Glutamatergic neuron (in vitro differentiated cells): ENCODE measurements around the gene NSMCE1. TPM values are rescaled to one million over a fixed set of nuclear protein-coding genes. Genes with fewer than 3 reads are reported as not detected.

Experiments used
- DNase-seq: peaks from one replicate; pipeline ENCODE4 v3.0.0; 2022
- H3K27ac Mint-ChIP-seq: one replicate; pipeline ENCODE4 v1.8.0; 2020; ENCODE audit warnings: mild to moderate bottlenecking, mixed read lengths, inconsistent platforms; ENCODE audit not compliant: unreplicated experiment
- H3K27me3 Mint-ChIP-seq: one replicate; pipeline ENCODE4 v1.8.0; 2020; ENCODE audit warnings: mild to moderate bottlenecking, moderate library complexity, mixed read lengths, inconsistent platforms; ENCODE audit not compliant: unreplicated experiment
- H3K36me3 Mint-ChIP-seq: one replicate; pipeline ENCODE4 v1.8.0; 2020; ENCODE audit warnings: mild to moderate bottlenecking, mixed read lengths, inconsistent platforms; ENCODE audit not compliant: unreplicated experiment
- H3K4me1 Mint-ChIP-seq: one replicate; pipeline ENCODE4 v1.8.0; 2020; ENCODE audit warnings: mild to moderate bottlenecking, low read depth, mixed read lengths, inconsistent platforms; ENCODE audit not compliant: unreplicated experiment
- H3K4me3 Mint-ChIP-seq: one replicate; pipeline ENCODE4 v1.8.0; 2020; ENCODE audit warnings: mild to moderate bottlenecking, mixed read lengths, inconsistent platforms; ENCODE audit not compliant: unreplicated experiment
- H3K9me3 Mint-ChIP-seq: one replicate; pipeline ENCODE4 v1.8.0; 2020; ENCODE audit warnings: mild to moderate bottlenecking, moderate library complexity, mixed read lengths, inconsistent platforms; ENCODE audit not compliant: unreplicated experiment
- CTCF ChIP-seq: fragments of 200-600 bp; sonication (generic); IDR thresholded peaks from one replicate; pipeline ENCODE4 v1.5.0; 2021; ENCODE audit not compliant: partially characterized antibody, unreplicated experiment
- total RNA-seq: library from RNA; stranded (reverse); fragmentation: NEBNext Ultra II Directional; extraction: Animal tissue kit (Norgen Biotek cat#: 25700); gene quantifications from one replicate; pipeline ENCODE4 v1.2.1, GENCODE V29; 2021; ENCODE audit not compliant: unreplicated experiment

NSMCE1 gene
- total RNA-seq, 1 donor from 2014 or later, result 32.7 TPM

GRCh38 chr16:27239026-27239425 is 29.5 kb downstream of the NSMCE1 start:
- no peak for DNase-seq
- Mint-ChIP-seq H3K27me3 (peaks cover 2% of the 10 kb centered on the region), H3K27ac (no peak overlapping the region), H3K9me3 (peaks cover 10% of the 10 kb centered on the region), H3K4me1 (peaks cover 39% of the 10 kb centered on the region), H3K36me3 (no peaks in the 10 kb centered on the region), H3K4me3 (no peak overlapping the region)
- no peak for TF ChIP-seq CTCF

- Mint-ChIP-seq H3K27ac (peak overlapping the region; percentile 83), H3K36me3 (no peaks in the 10 kb centered on the region), H3K27me3 (peaks cover 2% of the 10 kb centered on the region), H3K4me1 (peaks cover 42% of the 10 kb centered on the region), H3K4me3 (no peak overlapping the region), H3K9me3 (peaks cover 10% of the 10 kb centered on the region)
- no peak for TF ChIP-seq CTCF
- DNase-seq, result no peak
Measured at GRCh38 chr16:27238591-27238990, 30.0 kb downstream of the NSMCE1 start.

GRCh38 chr16:27238016-27238587 is 30.5 kb downstream of the NSMCE1 start:
- peak overlapping the region; percentile 83 for H3K27ac Mint-ChIP-seq
- peak overlapping the region; percentile 66 for H3K4me3 Mint-ChIP-seq
- no peaks in the 10 kb centered on the region for H3K36me3 Mint-ChIP-seq
- peaks cover 10% of the 10 kb centered on the region for H3K9me3 Mint-ChIP-seq
- TF ChIP-seq CTCF, result no peak
- no peak for DNase-seq
- peaks cover 39% of the 10 kb centered on the region for H3K4me1 Mint-ChIP-seq
- peaks cover 2% of the 10 kb centered on the region for H3K27me3 Mint-ChIP-seq

GRCh38 chr16:27237219-27238015 is 31.2 kb downstream of the NSMCE1 start:
- Mint-ChIP-seq H3K27me3 (peaks cover 2% of the 10 kb centered on the region), H3K4me1 (peaks cover 36% of the 10 kb centered on the region), H3K27ac (peak overlapping the region; percentile 83), H3K4me3 (peak overlapping the region; percentile 66), H3K36me3 (no peaks in the 10 kb centered on the region), H3K9me3 (peaks cover 10% of the 10 kb centered on the region)
- DNase-seq, result no peak
- no peak for TF ChIP-seq CTCF

- peak overlapping the region; percentile 0 for H3K4me3 Mint-ChIP-seq
- TF ChIP-seq CTCF, result no peak
- peaks cover 13% of the 10 kb centered on the region for H3K9me3 Mint-ChIP-seq
- peaks cover 2% of the 10 kb centered on the region for H3K27me3 Mint-ChIP-seq
- DNase-seq, result no peak
- H3K36me3 Mint-ChIP-seq, result no peaks in the 10 kb centered on the region
- peaks cover 37% of the 10 kb centered on the region for H3K4me1 Mint-ChIP-seq
- peak overlapping the region; percentile 83 for H3K27ac Mint-ChIP-seq
Measured at GRCh38 chr16:27236635-27237218, 31.8 kb downstream of the NSMCE1 start.
